ENCODE measurements around the gene ATP2C1.

DNA sequence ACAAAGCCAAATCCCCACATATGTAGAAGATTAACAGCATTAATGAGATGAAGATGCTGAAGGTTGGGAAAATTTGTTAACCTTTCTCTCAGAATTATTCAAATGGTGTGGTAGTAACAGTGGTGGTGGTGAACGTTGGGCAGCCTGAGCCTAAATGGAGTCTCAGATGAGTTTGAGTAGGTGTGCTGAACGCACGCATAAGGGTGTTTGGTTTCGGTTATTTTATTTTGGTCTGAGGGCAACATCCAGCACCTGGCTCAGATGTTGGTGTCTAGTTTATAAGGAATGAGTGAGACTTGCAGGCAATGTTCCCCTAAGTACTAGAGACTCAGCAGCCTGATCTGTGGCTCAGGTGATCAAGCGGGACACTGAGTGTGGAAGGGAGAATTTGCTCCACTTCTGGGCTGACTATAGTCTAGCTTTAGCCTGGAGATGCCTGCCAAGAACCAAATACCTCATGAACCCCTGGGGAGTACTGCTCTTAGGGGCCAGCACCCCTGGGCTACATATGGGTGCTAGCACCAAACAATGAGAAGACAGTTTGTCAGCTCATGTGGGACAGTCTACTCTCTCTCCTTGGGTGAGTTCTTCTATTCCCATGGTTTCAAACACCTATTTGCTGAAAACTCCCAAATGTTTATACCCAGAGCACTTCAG lies 39.5 kb upstream of the ATP2C1 start:
- TF ChIP-seq CTCF (IDR thresholded peaks at IDR 0.05) = no peak
- TF ChIP-seq EZH2 (IDR thresholded peaks at IDR 0.05; ENCODE audit: borderline replicate concordance, insufficient read depth, low read depth, low read length, poor library complexity, severe bottlenecking) = no peak

All from B cell (primary cell).